Activated CD4-positive, alpha-beta memory T cell treated with anti-CD3 and anti-CD28 coated beads, Interleukin-2, amount 10 ng/mL, durations not matched to agents 7 days and 5 days (primary cell): ENCODE data around the gene GFOD1. TPM values are rescaled to one million over a fixed set of nuclear protein-coding genes. Genes with fewer than 3 reads are reported as not detected.
A peak's percentile ranks its signal among the peaks of the same experiment; 100 is the strongest.

ENCODE experiments used
- CTCF ChIA-PET: fragments of 350-600 bp; sonication (Branson Sonifier 250); formaldehyde crosslinking; loops from one replicate; lab custom pipeline; 2021; ENCODE audit warnings: antibody characterized with exemption, inconsistent platforms; lab: Charles Lee
- POLR2A ChIA-PET: fragments of 350-600 bp; sonication (Branson Sonifier 250); formaldehyde crosslinking; loops from one replicate; lab custom pipeline; 2021; ENCODE audit warnings: antibody characterized with exemption; lab: Charles Lee
- DNase-seq: peaks from one replicate; pipeline ENCODE4 v3.0.0-alpha.2; 2020
- H3K27ac Mint-ChIP-seq: one replicate; pipeline ENCODE4 v1.8.0; 2021; ENCODE audit warnings: mild to moderate bottlenecking, mixed read lengths
- H3K27me3 Mint-ChIP-seq: one replicate; pipeline ENCODE4 v1.8.0; 2021; ENCODE audit warnings: mixed read lengths
- H3K36me3 Mint-ChIP-seq: one replicate; pipeline ENCODE4 v1.8.0; 2021; ENCODE audit warnings: low read depth, mixed read lengths
- H3K4me1 Mint-ChIP-seq: one replicate; pipeline ENCODE4 v1.8.0; 2021; ENCODE audit warnings: mixed read lengths
- H3K4me3 Mint-ChIP-seq: one replicate; pipeline ENCODE4 v1.8.0; 2021; ENCODE audit warnings: mild to moderate bottlenecking, mixed read lengths
- H3K9me3 Mint-ChIP-seq: one replicate; pipeline ENCODE4 v1.8.0; 2021; ENCODE audit warnings: mixed read lengths
- total RNA-seq, 2 experiments: library from RNA; stranded (reverse); gene quantifications; one replicate each; pipeline ENCODE4 v1.2.3, GENCODE V29; 2021

GFOD1 gene
- total RNA-seq, 2 experiments from 2014 or later: 3.0 TPM

DNA sequence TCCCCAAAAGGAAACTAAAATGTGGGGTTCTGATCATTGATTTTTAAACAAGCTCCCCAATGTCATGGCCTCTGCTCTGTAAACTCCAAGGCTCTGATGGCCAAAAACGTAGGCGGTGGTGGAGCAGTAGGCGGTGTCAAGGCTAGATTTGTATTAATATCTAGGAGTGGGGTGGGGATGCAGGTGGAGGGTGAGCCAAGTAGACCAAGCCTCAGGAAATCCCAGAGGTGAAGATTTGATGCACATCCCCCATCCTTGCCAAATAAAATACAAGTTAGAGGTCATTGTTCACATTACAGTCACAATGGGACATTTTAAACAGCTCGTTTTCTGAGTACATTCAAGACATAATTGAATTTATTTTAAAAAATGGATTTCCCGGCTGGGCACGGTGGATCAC, 128.1 kb downstream of the GFOD1 start:
- Mint-ChIP-seq H3K4me3 (no peak overlapping the region), H3K4me1 (peaks cover 40% of the 10 kb centered on the region), H3K27ac (no peak overlapping the region), H3K36me3 (peaks cover 4% of the 10 kb centered on the region), H3K27me3 (no peaks in the 10 kb centered on the region), H3K9me3 (no peaks in the 10 kb centered on the region)
- CTCF ChIA-PET: interaction anchor here (1.0 kb wide), 1 partner anchor 216 kb away, joined by 3 read pairs; the partner anchor contains the start of gene SIRT5
- DNase-seq: no peak
- POLR2A ChIA-PET: interaction anchor here (1.5 kb wide), 1 partner anchor 31 kb away, joined by 4 read pairs; the partner anchor contains the start of gene TBC1D7

DNA sequence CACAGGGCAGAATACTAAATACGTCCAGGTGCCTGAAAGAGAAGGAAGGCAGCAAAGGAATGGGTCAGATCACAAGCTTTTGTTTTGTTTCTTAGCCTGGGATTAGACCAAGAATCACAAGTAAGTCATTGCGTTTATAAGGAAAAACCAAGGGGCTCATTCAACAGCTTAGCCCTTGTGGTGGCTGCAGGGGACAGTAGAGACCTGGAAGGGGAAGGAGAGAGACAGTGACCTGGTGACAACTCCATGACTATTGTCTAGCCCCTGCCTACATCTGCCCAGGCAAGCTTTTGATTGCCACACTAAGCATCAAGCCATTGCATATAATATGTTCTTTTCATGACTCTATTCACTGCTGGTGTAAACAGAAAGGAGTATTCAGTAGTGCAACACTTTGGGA, 128.9 kb downstream of the GFOD1 start:
- no peaks in the 10 kb centered on the region for H3K9me3 Mint-ChIP-seq
- ChIA-PET CTCF (interaction anchor here (0.7 to 2.7 kb wide), 5 partner anchors 21 to 256 kb away, joined by 3 to 11 read pairs (median 3); partner anchors contain the start of gene NOL7), POLR2A (interaction anchor here (0.9 to 1.5 kb wide), 2 partner anchors 30 to 216 kb away, joined by 3 to 4 read pairs; partner anchors contain the start of genes SIRT5 and TBC1D7)
- peaks cover 47% of the 10 kb centered on the region for H3K4me1 Mint-ChIP-seq
- H3K36me3 Mint-ChIP-seq: peaks cover 4% of the 10 kb centered on the region
- H3K27ac Mint-ChIP-seq: no peak overlapping the region
- no peak overlapping the region for H3K4me3 Mint-ChIP-seq
- DNase-seq: no peak
- no peaks in the 10 kb centered on the region for H3K27me3 Mint-ChIP-seq

GRCh38 chr6:13357551-13358075, 129.8 kb downstream of the GFOD1 start:
- Mint-ChIP-seq H3K9me3 (no peaks in the 10 kb centered on the region), H3K4me1 (peaks cover 49% of the 10 kb centered on the region), H3K27ac (peak overlapping the region; percentile 98), H3K4me3 (no peak overlapping the region), H3K36me3 (peaks cover 4% of the 10 kb centered on the region), H3K27me3 (no peaks in the 10 kb centered on the region)
- DNase-seq: no peak
- CTCF ChIA-PET: interaction anchor here (0.6 to 2.7 kb wide), 9 partner anchors 20 to 257 kb away, joined by 3 to 11 read pairs (median 3); partner anchors contain the start of genes NOL7 and TBC1D7
- POLR2A ChIA-PET: interaction anchor here (0.6 to 1.9 kb wide), 6 partner anchors 17 to 257 kb away, joined by 3 to 10 read pairs (median 4); partner anchors contain the start of genes NOL7, SIRT5 and TBC1D7

- CTCF ChIA-PET: interaction anchor here (0.6 to 4.6 kb wide), 6 partner anchors 19 to 259 kb away, joined by 3 to 23 read pairs (median 4); partner anchors contain the start of genes NOL7, SIRT5 and TBC1D7
- DNase-seq: no peak
- peaks cover 2% of the 10 kb centered on the region for H3K9me3 Mint-ChIP-seq
- peak overlapping the region; percentile 63 for H3K4me3 Mint-ChIP-seq
- H3K4me1 Mint-ChIP-seq: peaks cover 49% of the 10 kb centered on the region
- H3K27me3 Mint-ChIP-seq: no peaks in the 10 kb centered on the region
- POLR2A ChIA-PET: interaction anchor here (0.7 to 2.3 kb wide), 11 partner anchors 21 to 259 kb away, joined by 3 to 25 read pairs (median 4); partner anchors contain the start of genes GFOD1, NOL7, SIRT5 and TBC1D7
- peaks cover 4% of the 10 kb centered on the region for H3K36me3 Mint-ChIP-seq
- peak overlapping the region; percentile 98 for H3K27ac Mint-ChIP-seq
Observed at GRCh38 chr6:13355999-13356785, 131.2 kb downstream of the GFOD1 start.

GRCh38 chr6:13355043-13355945, 132.1 kb downstream of the GFOD1 start:
- Mint-ChIP-seq H3K27ac (peak overlapping the region; percentile 98), H3K36me3 (peaks cover 4% of the 10 kb centered on the region), H3K4me1 (peaks cover 44% of the 10 kb centered on the region), H3K9me3 (peaks cover 2% of the 10 kb centered on the region), H3K4me3 (peak overlapping the region; percentile 63), H3K27me3 (no peaks in the 10 kb centered on the region)
- ChIA-PET CTCF (interaction anchor here (0.6 to 4.6 kb wide), 6 partner anchors 20 to 260 kb away, joined by 3 to 23 read pairs (median 4); partner anchors contain the start of genes NOL7, SIRT5 and TBC1D7), POLR2A (interaction anchor here (0.7 to 2.3 kb wide), 9 partner anchors 17 to 219 kb away, joined by 3 to 25 read pairs (median 3); partner anchors contain the start of genes GFOD1, SIRT5 and TBC1D7)
- peak; percentile 28 for DNase-seq

GRCh38 chr6:13354331-13355042, 132.9 kb downstream of the GFOD1 start:
- no peak for DNase-seq
- CTCF ChIA-PET: interaction anchor here (0.7 to 4.6 kb wide), 8 partner anchors 15 to 261 kb away, joined by 3 to 23 read pairs (median 4); partner anchors contain the start of genes NOL7, SIRT5 and TBC1D7
- peaks cover 2% of the 10 kb centered on the region for H3K9me3 Mint-ChIP-seq
- no peak overlapping the region for H3K4me3 Mint-ChIP-seq
- H3K27ac Mint-ChIP-seq: peak overlapping the region; percentile 98
- POLR2A ChIA-PET: interaction anchor here (1.2 to 2.3 kb wide), 3 partner anchors 26 to 132 kb away, joined by 3 to 25 read pairs (median 6); partner anchors contain the start of genes GFOD1 and TBC1D7
- H3K4me1 Mint-ChIP-seq: peaks cover 44% of the 10 kb centered on the region
- H3K36me3 Mint-ChIP-seq: peaks cover 4% of the 10 kb centered on the region
- no peaks in the 10 kb centered on the region for H3K27me3 Mint-ChIP-seq

- Mint-ChIP-seq H3K4me3 (no peak overlapping the region), H3K36me3 (peaks cover 4% of the 10 kb centered on the region), H3K27ac (no peak overlapping the region), H3K4me1 (peaks cover 38% of the 10 kb centered on the region), H3K9me3 (peaks cover 2% of the 10 kb centered on the region), H3K27me3 (no peaks in the 10 kb centered on the region)
- CTCF ChIA-PET: interaction anchor here (4.6 kb wide), 1 partner anchor 223 kb away, joined by 23 read pairs; the partner anchor contains the start of gene SIRT5
- POLR2A ChIA-PET: no interaction called here
- no peak for DNase-seq
Observed at GRCh38 chr6:13352165-13352564, 135.2 kb downstream of the GFOD1 start.

GRCh38 chr6:13351271-13351670, 136.1 kb downstream of the GFOD1 start:
- Mint-ChIP-seq H3K9me3 (peaks cover 2% of the 10 kb centered on the region), H3K4me3 (no peak overlapping the region), H3K4me1 (peaks cover 29% of the 10 kb centered on the region), H3K27me3 (peaks cover 6% of the 10 kb centered on the region), H3K36me3 (peaks cover 4% of the 10 kb centered on the region), H3K27ac (no peak overlapping the region)
- CTCF ChIA-PET: no interaction called here
- POLR2A ChIA-PET: no interaction called here
- no peak for DNase-seq

DNA sequence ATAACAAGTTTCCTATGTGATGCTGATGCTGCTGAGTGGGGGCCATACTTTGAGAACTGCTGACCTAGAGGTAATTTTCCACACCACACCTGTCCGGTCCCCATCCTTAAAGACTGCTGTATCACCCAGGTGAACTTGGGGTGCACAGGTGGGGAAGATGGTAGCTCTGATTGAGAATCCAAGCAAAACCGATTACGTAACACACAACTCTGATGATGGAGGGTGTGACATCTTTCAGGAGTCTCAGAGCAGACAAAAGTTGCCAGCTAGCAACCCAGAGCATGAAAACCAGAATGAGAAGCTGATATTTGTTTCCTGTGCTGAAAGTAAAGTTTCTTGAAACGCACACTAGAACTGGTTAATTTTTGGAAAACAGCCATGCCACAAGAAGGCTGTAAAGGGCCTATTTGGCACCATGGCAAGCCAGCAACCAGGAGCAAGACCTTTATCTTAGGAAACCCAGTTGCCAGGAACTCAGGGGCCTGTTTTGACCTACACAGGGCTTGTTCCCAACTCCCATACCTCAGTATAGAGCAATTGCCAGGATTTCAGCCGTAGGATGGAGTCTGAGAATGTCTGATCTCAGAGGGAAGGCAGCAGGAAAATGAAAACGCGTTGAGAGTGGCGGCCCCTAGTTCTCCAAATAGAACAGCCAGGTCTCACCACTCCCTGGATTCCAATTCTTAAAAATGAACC, 137.4 kb downstream of the GFOD1 start:
- no peak overlapping the region for H3K27ac Mint-ChIP-seq
- peaks cover 16% of the 10 kb centered on the region for H3K4me1 Mint-ChIP-seq
- peaks cover 2% of the 10 kb centered on the region for H3K9me3 Mint-ChIP-seq
- H3K27me3 Mint-ChIP-seq: peaks cover 11% of the 10 kb centered on the region
- H3K4me3 Mint-ChIP-seq: no peak overlapping the region
- peaks cover 4% of the 10 kb centered on the region for H3K36me3 Mint-ChIP-seq
- POLR2A ChIA-PET: interaction anchor here (2.0 kb wide), 1 partner anchor 225 kb away, joined by 6 read pairs; the partner anchor contains the start of gene SIRT5
- CTCF ChIA-PET: interaction anchor here (1.1 to 2.9 kb wide), 2 partner anchors 19 to 225 kb away, joined by 3 to 11 read pairs; partner anchors contain the start of gene SIRT5
- DNase-seq: no peak

DNA sequence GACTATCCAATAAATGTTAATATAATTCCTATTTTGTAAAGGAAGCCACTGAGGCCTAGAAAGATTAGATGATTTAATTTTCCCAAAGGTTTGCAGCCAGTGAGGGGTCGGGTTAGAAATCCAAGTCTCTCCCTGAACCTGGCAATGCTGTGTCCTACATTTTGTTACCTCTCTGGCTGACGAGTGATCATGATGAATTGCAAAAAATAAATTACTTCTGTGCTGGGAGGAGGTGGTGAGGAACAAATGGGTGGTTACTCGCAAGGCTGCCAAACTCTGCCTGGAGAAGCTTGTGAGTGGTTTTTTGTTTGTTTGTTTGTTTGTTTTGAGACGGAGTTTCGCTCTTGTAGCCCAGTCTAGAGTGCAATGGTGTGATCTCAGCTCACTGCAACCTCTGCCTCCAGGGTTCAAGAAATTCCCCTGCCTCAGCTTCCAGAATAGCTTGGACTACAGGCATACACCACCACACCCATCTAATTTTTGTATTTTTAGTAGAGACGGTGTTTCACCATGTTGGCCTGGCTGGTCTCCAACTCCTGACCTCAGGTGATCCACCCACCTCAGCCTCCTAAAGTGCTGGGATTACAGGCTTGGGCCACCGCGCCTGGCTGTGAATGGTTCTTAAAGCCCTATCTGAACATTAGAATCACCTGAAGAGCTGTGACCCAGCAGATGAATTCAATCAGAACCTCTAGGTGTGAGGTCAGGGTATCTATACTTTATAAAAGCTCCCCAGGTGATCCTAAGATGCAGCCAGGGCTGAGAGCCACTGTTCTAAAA, 138.9 kb downstream of the GFOD1 start:
- Mint-ChIP-seq H3K4me1 (peaks cover 2% of the 10 kb centered on the region), H3K36me3 (no peaks in the 10 kb centered on the region), H3K27ac (no peak overlapping the region), H3K27me3 (peaks cover 11% of the 10 kb centered on the region), H3K9me3 (peaks cover 2% of the 10 kb centered on the region), H3K4me3 (no peak overlapping the region)
- CTCF ChIA-PET: interaction anchor here (2.9 kb wide), 1 partner anchor 226 kb away, joined by 11 read pairs; the partner anchor contains the start of gene SIRT5
- POLR2A ChIA-PET: interaction anchor here (2.0 kb wide), 1 partner anchor 226 kb away, joined by 6 read pairs; the partner anchor contains the start of gene SIRT5
- DNase-seq: no peak
